SJSA1 (cell line): ENCODE measurements around the gene HUS1B. TPM values are rescaled to one million over a fixed set of nuclear protein-coding genes. Genes with fewer than 3 reads are reported as not detected.
"Not testable (repeated sequence)": the region's sequence is repeated elsewhere in the genome, so short reads cannot be mapped to it uniquely, and the experiment has no call there.

Experiments
- DNase-seq, 2 experiments: peaks; one replicate each; pipeline ENCODE4 v3.0.0-alpha.2; 2015 to 2020; ENCODE audit warnings: low spot score in 2 of 2, low read depth in 1 of 2
- H3K27ac ChIP-seq: fragments of 250-450 bp; sonication (Bioruptor Pico); 2 replicates; pipeline ENCODE4 v1.5.1; 2020; ENCODE audit warnings: mild to moderate bottlenecking, moderate library complexity
- H3K27me3 ChIP-seq: fragments of 250-450 bp; sonication (Bioruptor Pico); replicated peaks from 2 replicates; pipeline ENCODE4 v1.5.1; 2020; ENCODE audit warnings: mild to moderate bottlenecking, moderate library complexity
- H3K36me3 ChIP-seq: fragments of 250-450 bp; sonication (Bioruptor Pico); 2 replicates; pipeline ENCODE4 v1.5.1; 2020; ENCODE audit warnings: mild to moderate bottlenecking
- H3K4me1 ChIP-seq: fragments of 250-450 bp; sonication (Bioruptor Pico); replicated peaks from 2 replicates; pipeline ENCODE4 v1.6.1; 2021; ENCODE audit warnings: mild to moderate bottlenecking
- H3K4me3 ChIP-seq: fragments of 250-450 bp; sonication (Bioruptor Pico); 2 replicates; pipeline ENCODE4 v1.5.1; 2020; ENCODE audit warnings: mild to moderate bottlenecking
- H3K9me3 ChIP-seq: fragments of 250-450 bp; sonication (Bioruptor Pico); replicated peaks from 2 replicates; pipeline ENCODE4 v1.5.1; 2020; ENCODE audit warnings: mild to moderate bottlenecking
- total RNA-seq: library from RNA; depleted of rRNA; stranded (reverse); fragments of >200 nt; shearing (Covaris generic); gene quantifications from 2 replicates; pipeline ENCODE4 v1.2.3, GENCODE V29; 2014

The HUS1B gene
- total RNA-seq, 1 experiment from 2014 or later: 3.3 TPM

GRCh38 chr6:665403-666267 lies 8.7 kb upstream of the HUS1B start:
- H3K4me1 ChIP-seq: peaks cover 11% of the 10 kb centered on the region
- H3K4me3 ChIP-seq: no peak overlapping the region
- H3K9me3 ChIP-seq: no peaks in the 10 kb centered on the region
- peaks cover 30% of the 10 kb centered on the region for H3K36me3 ChIP-seq
- no peak overlapping the region for H3K27ac ChIP-seq
- no peak for DNase-seq
- H3K27me3 ChIP-seq: no peaks in the 10 kb centered on the region

DNA sequence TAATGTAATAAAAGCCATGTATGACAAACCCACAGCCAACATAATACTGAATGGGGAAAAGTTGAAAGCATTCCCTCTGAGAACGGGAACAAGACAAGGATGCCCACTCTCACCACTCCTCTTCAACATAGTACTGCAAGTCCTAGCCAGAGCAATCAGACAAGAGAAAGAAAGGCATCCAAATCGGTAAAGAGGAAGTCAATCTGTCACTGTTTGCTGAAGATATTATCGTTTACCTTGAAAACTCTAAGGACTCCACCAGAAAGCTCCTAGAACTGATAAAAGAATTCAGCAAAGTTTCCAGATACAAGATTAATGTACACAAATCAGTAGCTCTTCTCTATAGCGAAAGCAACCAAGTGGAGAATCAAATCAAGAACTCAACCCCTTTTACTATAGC lies 6.9 kb upstream of the HUS1B start:
- not testable (repeated sequence) for H3K27me3 ChIP-seq, H3K4me3 ChIP-seq, DNase-seq, H3K9me3 ChIP-seq, H3K27ac ChIP-seq
- Histone ChIP-seq H3K4me1 (peaks cover 30% of the 10 kb centered on the region), H3K36me3 (peaks cover 23% of the 10 kb centered on the region)

DNA sequence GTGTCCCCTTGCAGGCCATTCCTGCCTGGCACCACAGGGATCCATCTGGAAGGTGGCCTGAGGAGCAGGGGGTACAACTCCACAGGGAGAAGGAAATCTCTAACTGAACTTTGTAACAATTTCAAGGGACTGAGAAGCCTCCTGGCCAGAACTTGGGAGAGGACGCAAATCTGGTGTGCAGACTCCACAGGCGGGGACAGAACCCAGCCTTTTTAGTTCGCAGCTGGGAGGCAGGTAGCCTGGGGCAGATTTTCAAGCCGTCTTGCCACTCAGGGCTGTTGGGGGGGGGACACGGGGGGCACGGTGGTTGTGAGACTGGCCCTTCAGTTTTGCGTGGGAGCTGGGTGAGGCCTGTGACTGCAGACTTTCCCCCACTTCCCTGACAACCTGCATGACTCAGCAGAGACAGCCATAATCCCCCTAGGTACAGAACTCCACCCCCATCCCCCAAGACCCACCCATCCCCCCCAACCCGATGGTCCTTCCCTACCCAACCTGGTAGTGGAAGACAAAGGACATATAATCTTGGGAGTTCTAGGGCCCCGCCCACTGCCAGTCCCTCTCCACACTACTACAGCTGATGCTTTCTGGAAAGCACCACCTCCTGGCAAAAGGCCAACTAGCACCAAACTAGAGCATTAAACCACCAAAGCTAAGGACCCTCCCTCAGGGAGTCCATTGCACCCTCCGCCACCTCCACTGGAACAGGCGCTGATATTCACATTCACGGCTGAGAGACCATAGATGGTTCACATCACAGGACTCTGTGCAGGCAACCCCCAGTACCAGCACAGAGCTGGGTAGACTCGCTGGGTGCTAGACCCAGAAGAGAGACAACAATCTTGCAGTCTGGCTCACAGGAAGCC lies 3.0 kb upstream of the HUS1B start:
- Histone ChIP-seq H3K4me1 (peaks cover 46% of the 10 kb centered on the region), H3K27me3 (no peaks in the 10 kb centered on the region), H3K27ac (peak overlapping the region; percentile 35; the same call in 1 of the 2 replicates), H3K4me3 (no peak overlapping the region), H3K9me3 (no peaks in the 10 kb centered on the region), H3K36me3 (peaks cover 28% of the 10 kb centered on the region)
- no peak for DNase-seq

- Histone ChIP-seq H3K9me3 (0 out of 2 replicates have a peak, but pooled peaks cover 2% of the 10 kb centered on the region), H3K4me1 (peaks cover 48% of the 10 kb centered on the region), H3K27ac (peak overlapping the region; percentile 67), H3K27me3 (no peaks in the 10 kb centered on the region), H3K36me3 (peaks cover 41% of the 10 kb centered on the region), H3K4me3 (no peak overlapping the region)
- peak in 1 of 2 experiments; percentile 46 for DNase-seq
Measured at GRCh38 chr6:658244-658643, 1.3 kb upstream of the HUS1B start.

DNA sequence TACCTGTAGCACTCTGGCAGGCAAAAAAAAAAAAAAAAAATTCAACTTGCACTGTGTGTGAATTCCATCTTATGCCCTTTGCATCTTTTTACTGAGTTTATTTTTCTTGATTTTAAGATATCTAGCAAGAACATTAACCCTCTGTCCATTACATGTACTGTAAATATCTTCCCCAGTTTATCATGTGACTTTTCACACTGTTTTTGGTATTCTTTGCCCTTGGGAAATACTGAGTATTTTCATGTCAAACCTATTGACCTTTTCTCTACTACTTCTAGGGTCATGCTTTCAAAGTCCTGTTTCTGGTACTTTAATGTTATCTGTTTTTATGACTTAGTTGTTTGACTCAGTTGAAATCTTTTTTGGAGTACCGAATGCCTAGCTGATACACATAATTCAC lies 843 bp upstream of the HUS1B start:
- Histone ChIP-seq H3K27ac (peak overlapping the region; percentile 67), H3K36me3 (peaks cover 44% of the 10 kb centered on the region), H3K9me3 (0 out of 2 replicates have a peak, but pooled peaks cover 2% of the 10 kb centered on the region), H3K4me3 (no peak overlapping the region), H3K4me1 (peaks cover 48% of the 10 kb centered on the region), H3K27me3 (no peaks in the 10 kb centered on the region)
- DNase-seq: no peak

DNA sequence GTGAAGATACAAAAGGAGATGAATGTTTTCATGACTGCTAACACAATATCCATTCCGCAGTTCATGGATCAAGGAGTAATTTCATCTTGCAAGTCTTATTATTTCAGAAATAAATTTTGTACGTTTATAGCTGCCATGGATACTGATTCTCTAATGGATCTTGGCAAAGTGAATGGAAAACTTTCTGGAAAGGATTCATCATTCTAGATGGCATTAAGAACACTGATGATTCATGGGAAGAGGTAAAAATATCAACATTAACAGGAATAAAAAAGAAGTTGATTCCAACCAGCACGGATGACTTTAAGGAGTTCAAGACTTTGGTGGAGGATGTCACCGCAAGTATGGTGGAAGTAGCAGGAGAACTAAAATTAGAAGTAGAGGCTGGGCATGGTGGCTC lies 2.8 kb downstream of the HUS1B start:
- Histone ChIP-seq H3K9me3 (0 out of 2 replicates have a peak, but pooled peaks cover 2% of the 10 kb centered on the region), H3K27me3 (no peaks in the 10 kb centered on the region), H3K4me3 (no peak overlapping the region), H3K36me3 (peaks cover 37% of the 10 kb centered on the region), H3K4me1 (peaks cover 30% of the 10 kb centered on the region), H3K27ac (no peak overlapping the region)
- DNase-seq: no peak

- H3K36me3 ChIP-seq: peaks cover 36% of the 10 kb centered on the region
- no peak for DNase-seq
Measured at GRCh38 chr6:652865-653264, 4.0 kb downstream of the HUS1B start.

GRCh38 chr6:650098-650497 lies 6.8 kb downstream of the HUS1B start:
- DNase-seq: no peak
- Histone ChIP-seq H3K27ac (no peak overlapping the region), H3K36me3 (peaks cover 18% of the 10 kb centered on the region), H3K4me3 (no peak overlapping the region), H3K27me3 (no peaks in the 10 kb centered on the region), H3K9me3 (0 out of 2 replicates have a peak, but pooled peaks cover 2% of the 10 kb centered on the region), H3K4me1 (peaks cover 11% of the 10 kb centered on the region; the same call in 1 of the 2 replicates)

More at GRCh38 chr6:652865-653264, 4.0 kb downstream of the HUS1B start:
- Histone ChIP-seq H3K27ac (no peak overlapping the region), H3K27me3 (no peaks in the 10 kb centered on the region), H3K4me1 (peaks cover 18% of the 10 kb centered on the region), H3K4me3 (no peak overlapping the region), H3K9me3 (0 out of 2 replicates have a peak, but pooled peaks cover 2% of the 10 kb centered on the region)

DNA sequence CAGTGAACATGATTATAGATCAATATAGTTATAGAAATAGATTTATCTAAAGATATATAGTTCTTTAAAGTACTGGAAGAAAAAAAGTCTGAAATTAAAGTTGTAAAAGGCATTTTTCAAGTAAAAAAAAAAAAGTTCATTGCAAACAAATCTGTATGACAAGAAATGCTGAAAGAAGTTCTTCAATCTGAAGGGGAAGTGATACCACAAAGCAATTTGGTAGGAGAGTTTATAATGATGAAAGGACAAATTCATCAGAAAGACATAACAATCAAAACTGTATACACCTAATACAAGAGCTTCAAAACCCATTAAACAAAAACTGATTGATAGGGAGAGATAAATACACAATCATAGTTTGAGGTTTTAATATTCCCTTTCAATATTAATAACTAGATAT lies 14.1 kb downstream of the HUS1B start:
- Histone ChIP-seq H3K4me3 (no peak overlapping the region), H3K27ac (no peak overlapping the region), H3K9me3 (no peaks in the 10 kb centered on the region), H3K4me1 (no peaks in the 10 kb centered on the region), H3K36me3 (peaks cover 2% of the 10 kb centered on the region), H3K27me3 (no peaks in the 10 kb centered on the region)
- no peak for DNase-seq

DNA sequence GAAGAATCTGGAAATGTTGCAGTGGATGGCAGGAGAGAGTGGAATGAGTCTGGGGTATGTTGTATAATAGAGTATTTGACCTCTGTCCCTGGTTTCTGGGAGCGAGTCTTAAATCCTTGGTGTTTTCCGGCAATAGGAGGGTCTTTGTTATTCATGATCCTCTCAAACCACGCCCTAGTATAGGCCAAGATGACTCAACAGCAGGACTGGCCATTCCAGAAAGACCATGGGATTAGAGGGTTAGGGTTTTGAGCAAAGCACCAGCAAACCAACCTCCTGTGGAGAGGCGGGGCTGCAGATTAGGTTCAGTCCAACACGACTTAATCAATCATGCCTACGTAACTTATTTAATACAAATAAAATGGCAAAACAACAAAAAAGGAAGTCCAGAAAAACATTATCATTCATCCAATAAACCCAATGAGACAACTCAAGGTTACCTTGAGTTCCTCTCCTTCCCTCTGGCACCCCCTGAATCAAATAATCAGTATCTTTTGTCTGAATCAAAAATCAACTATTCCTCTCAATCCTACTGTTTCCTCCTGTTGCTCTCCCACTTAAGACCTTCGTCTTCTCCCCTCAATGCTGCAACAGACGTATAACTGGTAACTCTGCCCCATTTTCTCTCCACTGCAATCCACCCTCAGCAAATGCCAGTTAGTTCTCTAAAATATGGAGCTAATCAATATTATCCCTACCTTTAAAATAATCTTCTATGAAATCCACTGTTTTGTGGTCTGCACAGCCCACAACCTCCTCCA lies 15.5 kb downstream of the HUS1B start:
- no peak for DNase-seq
- no peak overlapping the region for H3K27ac ChIP-seq
- no peak overlapping the region for H3K4me3 ChIP-seq

DNA sequence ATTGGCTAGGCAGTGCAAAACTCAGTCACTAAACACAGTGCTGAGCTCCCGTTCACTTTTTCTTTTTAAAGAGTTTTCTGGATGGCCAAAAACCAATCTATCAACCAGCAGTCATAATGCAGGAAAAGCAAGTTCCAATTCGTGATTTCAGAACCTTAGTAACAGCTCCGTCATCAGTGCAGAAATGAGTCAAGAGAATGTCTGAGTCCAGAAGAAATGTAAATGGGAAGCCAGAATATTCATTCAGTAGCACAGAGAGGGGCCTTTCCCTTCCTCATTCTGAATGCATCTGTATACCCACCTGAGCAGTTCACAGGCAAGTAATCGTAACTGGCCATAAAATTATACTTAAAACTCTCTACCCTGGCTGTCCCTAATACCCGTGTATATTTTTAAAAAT lies 20.4 kb downstream of the HUS1B start:
- no peaks in the 10 kb centered on the region for H3K27me3 ChIP-seq
- no peak for DNase-seq

More for the DNA sequence above, 15.5 kb downstream of the HUS1B start:
- no peaks in the 10 kb centered on the region for H3K4me1 ChIP-seq
- peaks cover 16% of the 10 kb centered on the region for H3K36me3 ChIP-seq
- no peaks in the 10 kb centered on the region for H3K27me3 ChIP-seq
- H3K9me3 ChIP-seq: no peaks in the 10 kb centered on the region

DNA sequence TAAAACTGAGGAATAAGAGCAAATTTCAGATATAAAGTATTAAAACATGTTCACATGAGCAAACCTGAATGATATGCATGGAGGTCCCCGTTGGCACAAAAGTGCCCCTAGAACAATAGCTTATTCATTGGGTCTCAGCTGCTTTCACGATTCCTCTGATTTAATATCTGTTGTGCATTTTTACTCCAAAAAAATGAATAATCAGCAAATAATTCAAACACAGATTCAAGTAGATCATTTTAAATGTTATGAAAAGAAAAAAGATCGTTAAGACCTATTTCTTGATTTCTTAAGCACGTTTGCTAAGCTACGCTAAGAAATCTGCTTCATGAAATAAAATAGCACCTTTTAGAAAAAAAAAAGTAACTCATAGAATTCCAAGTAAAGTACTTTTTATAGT lies 21.7 kb downstream of the HUS1B start:
- Histone ChIP-seq H3K27ac (no peak overlapping the region), H3K4me1 (no peaks in the 10 kb centered on the region; the same call in 1 of the 2 replicates), H3K27me3 (no peaks in the 10 kb centered on the region), H3K4me3 (no peak overlapping the region), H3K36me3 (peaks cover 56% of the 10 kb centered on the region), H3K9me3 (no peaks in the 10 kb centered on the region)
- no peak for DNase-seq

More for the DNA sequence above, 20.4 kb downstream of the HUS1B start:
- Histone ChIP-seq H3K36me3 (peaks cover 56% of the 10 kb centered on the region), H3K27ac (no peak overlapping the region), H3K9me3 (no peaks in the 10 kb centered on the region), H3K4me1 (no peaks in the 10 kb centered on the region; the same call in 1 of the 2 replicates), H3K4me3 (no peak overlapping the region)

DNA sequence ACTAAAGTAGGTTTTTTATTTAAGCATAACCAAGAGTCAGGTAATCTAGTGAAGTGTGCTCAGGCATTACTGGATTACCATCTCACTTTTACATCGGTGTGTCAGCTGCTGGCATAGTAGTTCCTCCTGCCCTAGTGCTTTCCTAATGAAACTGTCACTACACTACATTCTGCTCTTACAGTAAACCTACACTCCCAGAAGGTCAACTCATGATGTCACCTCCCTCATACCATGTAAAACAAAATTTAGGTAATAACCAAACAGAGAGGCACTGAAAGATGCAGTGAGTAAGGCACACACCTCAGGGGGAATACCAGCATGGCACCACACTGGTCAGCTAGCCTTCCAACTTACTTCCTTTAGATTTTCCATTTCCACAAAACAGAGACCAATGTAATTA lies 23.3 kb downstream of the HUS1B start:
- Histone ChIP-seq H3K36me3 (peaks cover 56% of the 10 kb centered on the region), H3K27me3 (no peaks in the 10 kb centered on the region), H3K9me3 (no peaks in the 10 kb centered on the region), H3K4me1 (no peaks in the 10 kb centered on the region; the same call in 1 of the 2 replicates), H3K4me3 (no peak overlapping the region), H3K27ac (no peak overlapping the region)
- no peak for DNase-seq
